DMS53 treated with DMSO at 0.1 percent for 48 hours (cell line): ENCODE results near the gene XYLT1.

Experiments
- DNase-seq: peaks from one replicate; lab custom pipeline; 2025; ENCODE audit not compliant: unreplicated experiment; lab: John Stamatoyannopoulos, UW

Gene XYLT1

DNA sequence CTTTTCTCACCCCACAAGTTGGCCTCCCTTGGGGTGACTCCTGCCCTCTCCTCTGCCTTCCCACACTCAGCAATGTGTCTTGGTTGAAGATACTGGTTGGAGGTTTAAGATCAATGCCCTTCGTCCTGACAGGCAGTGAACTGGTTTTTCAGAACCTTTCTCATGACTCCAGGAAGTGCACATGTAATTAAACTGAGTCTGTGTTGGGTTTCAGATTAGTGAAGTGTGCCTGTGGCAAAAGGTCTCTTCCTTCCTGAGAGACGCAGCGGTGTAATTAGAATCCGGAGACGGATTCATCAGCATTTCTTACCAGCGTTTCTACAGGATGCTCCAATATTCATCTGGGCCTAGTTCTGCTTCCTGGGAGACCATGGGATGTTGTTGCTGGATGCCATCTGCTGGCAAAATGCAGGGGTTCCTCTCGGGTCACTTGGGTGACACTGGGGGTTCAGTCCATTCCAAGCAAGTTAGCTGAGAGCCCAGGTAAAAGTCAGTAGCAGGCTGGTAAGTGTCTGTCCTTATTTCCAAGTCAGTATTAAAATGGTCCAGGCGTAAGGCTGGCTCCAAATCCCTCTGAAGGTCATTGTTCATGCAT, 233.3 kb downstream of the XYLT1 start:
- DNase-seq = no peak

- no peak for DNase-seq
These were observed 235.5 kb downstream of the XYLT1 start for GRCh38 chr16:17235147-17235815.

GRCh38 chr16:17233318-17234002, 237.3 kb downstream of the XYLT1 start:
- DNase-seq = no peak

DNA sequence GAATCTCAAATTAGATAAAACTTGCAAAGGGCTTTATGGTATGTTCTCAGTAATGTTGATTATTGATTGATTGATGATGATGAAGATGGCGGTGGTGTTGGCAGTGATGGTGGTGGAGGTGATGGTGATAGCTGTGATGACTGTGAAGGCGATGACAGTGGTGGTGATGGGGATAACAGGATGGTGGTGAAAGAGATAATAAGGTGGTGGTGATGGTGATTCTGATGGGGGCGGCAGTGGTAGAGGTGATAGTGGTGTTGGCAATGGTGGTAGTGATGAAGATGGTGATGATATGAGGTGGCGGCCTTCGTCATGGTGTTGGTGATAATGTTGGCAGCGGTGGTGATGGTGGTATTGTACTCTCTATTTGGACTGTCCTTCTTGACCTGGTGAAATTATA, 238.3 kb downstream of the XYLT1 start:
- no peak for DNase-seq

DNA sequence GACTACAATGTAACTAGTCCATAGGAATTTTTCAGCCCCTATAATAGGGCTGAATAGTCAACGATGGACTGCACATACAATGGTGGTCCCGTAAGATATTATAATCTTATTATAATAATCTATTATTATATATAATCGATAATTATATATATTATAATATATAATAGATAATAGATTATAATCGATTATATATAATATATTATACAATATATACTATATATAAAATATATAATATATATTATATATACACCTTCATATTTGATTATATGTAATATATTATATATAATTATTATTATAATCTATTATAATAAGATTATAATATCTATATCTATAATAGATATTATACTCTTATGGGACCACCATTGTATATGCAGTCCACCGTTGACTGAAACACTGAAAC, 238.8 kb downstream of the XYLT1 start:
- no peak for DNase-seq

DNA sequence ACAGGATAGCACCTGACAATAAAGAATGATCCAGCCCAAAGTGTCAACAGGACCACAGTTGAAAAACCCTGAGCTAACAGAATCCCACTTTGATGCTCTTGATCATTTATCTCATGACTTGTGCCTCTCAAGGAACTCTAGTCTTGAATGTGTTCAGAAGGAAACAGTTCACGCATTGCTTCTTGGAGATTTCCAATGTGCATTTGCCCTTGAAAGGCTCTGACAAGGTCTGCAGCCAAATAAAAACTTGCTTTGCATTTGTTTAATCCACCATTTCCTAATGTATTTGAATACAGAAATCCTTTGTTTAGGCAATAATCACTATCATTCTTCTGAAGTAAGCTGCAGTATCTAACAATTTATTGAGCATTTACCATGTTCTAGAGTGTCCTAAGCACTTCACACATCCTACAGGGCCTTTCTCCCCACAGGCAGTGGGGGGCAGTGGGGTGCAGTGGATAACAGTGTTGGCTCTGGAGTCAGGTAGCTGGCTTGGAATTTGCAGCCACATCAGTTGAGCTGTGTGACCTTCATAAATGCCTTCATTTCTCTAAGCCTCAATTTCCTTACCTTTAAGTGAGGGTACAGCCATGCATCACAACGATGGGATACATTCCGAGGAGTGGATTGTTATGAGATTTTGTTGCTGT, 239.7 kb downstream of the XYLT1 start:
- DNase-seq = no peak

GRCh38 chr16:17229766-17230165, 241.0 kb downstream of the XYLT1 start:
- no peak for DNase-seq

DNA sequence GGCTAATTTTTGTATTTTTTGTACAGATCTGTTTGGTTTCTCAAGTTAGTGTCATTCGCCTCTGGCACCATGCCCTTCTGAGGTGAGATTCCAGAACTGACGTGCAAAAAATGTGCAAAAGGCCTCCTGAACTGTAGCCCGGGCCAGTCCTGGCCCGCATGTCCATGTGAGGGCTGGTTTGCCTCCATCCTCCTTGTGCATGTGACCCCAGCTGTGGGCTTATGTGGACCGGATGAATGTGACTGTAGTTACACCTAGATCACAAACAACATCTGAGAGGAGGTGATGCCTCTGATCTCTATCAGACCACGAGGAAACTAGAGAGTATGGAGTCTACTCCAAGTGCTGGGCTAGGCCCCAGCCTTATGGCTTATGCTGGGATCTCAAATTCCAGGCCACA, 241.6 kb downstream of the XYLT1 start:
- DNase-seq = no peak

DNA sequence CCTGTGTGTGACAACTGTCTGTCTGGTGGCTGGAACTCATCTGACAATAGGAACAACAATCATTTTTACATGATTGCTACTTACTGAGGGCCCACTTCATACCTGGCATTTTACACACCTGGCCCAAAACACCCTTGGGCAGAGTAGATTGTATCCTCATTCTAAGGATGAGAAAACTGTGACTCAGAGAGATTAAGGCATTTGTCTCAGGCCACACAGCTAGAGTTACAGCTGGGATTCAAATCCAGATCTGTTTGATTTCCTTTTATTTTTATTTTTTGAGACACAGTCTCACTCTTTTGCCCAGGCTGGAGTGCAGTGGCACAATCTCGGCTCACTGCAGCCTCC, 242.1 kb downstream of the XYLT1 start:
- no peak for DNase-seq

GRCh38 chr16:17228048-17228707, 242.6 kb downstream of the XYLT1 start:
- DNase-seq = no peak

GRCh38 chr16:17227278-17227677, 243.5 kb downstream of the XYLT1 start:
- no peak for DNase-seq

DNA sequence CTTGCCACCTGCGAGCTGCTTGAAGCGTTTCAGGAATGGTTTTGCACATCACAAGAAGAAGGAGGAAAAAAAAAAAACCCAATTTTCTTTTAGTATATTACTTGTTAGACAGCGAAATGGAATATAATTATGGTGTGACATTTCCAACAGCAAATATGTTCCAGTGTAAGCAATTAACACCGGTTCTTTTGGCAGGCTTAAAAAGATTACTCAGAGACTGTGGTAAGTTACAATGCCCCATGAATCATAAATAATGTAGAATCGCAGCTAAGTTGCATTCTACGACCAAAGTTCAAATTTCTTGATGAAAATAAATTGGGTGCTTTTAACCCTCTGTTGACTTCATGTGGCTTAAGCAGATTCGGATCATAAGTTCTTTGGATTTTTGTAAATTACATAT, 245.2 kb downstream of the XYLT1 start:
- no peak for DNase-seq

- no peak for DNase-seq
These were observed 245.9 kb downstream of the XYLT1 start for GRCh38 chr16:17224879-17225281.

GRCh38 chr16:17224350-17224749, 246.4 kb downstream of the XYLT1 start:
- no peak for DNase-seq

GRCh38 chr16:17223576-17223975, 247.2 kb downstream of the XYLT1 start:
- no peak for DNase-seq

DNA sequence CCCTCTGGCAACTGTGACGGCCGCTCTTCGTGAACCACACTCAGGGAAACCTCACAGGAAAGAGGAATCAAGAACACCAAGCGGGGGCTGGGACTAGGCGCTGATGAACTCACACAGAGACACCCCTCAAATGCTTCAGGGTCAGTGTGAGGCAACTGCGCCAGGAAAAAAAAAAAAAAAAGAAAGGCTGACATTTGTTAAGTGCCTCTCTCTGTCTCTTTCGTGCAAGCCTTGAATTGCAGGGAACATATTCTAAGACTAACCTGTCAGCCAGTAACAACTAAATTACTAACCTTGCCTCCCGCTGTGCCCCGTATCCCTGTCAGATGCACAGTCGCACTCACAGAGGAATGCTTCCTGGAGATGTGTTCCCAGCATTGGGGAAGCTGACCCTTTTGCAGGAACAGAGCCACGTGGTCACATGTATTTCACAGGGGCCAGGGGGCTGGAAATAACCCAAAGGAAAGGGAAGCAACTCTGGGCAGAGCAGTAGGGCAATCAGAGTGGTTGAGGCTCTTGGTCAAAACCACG, 247.8 kb downstream of the XYLT1 start:
- DNase-seq = no peak

GRCh38 chr16:17219991-17220390, 250.8 kb downstream of the XYLT1 start:
- DNase-seq = no peak

GRCh38 chr16:17215936-17216335, 254.8 kb downstream of the XYLT1 start:
- no peak for DNase-seq

DNA sequence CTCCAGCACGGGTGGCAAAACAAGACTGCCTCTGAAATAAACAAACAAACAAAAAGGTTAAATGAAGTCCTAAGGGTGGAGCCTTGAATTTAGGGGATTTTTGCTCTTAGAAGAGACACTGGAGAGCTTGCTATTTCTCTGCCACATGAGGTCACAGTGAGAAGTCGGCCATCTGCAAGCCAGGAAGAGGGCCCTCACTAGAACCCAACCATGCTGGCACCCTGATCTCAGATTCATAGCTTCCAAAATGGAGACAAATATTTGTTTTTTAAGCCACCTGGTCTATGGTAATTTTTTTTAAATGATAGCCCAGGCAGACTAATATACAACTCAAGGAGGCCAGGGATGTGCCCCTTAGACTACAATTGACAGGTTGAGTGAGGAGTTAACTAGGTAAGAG, 255.5 kb downstream of the XYLT1 start:
- no peak for DNase-seq

DNA sequence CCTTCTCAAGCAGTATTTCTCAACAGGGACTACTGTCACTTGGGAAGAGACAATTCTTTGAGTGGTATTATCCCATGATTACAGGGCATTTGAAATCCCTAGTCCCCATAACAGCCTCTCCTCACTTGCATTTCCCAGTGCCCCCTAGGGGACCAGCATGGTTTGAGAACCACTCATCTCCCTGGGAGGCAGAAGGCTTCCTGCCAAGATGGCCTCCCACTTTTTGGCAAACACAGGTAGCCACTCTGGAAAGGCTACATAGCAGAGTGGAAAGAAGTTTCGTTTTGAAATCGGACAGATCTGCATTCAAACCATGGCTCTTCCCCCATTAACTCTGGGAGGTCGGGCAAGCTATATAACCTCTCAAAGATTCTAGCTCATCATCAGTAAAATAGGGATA, 256.8 kb downstream of the XYLT1 start:
- no peak for DNase-seq

DNA sequence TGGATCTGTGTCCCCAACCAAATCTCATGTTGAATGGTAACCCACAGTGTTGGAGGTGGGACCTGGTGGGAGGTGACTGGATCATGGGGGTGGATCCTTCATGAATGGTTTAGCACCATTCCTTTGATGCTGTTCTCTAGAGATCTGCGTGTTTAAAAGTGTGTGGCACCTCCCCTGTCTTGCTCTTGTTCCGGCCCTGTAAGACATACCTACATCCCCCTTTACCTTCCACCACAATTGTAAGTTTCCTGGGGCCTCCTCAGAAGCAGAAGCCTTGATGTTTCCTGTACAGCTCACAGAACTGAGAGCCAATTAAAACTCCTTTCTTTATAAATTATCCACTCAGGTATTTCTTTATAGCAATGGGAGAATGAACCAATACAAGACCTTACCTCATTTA, 257.7 kb downstream of the XYLT1 start:
- no peak for DNase-seq
